GOT3 (cell line): ENCODE measurements around the gene PRDM2.

ENCODE experiments used
- DNase-seq: peaks from one replicate; lab custom pipeline; 2025; ENCODE audit warnings: mixed read lengths; lab: John Stamatoyannopoulos, UW

PRDM2 gene

GRCh38 chr1:13790290-13791030 lies 90.5 kb downstream of the PRDM2 start:
- no peak for DNase-seq

DNA sequence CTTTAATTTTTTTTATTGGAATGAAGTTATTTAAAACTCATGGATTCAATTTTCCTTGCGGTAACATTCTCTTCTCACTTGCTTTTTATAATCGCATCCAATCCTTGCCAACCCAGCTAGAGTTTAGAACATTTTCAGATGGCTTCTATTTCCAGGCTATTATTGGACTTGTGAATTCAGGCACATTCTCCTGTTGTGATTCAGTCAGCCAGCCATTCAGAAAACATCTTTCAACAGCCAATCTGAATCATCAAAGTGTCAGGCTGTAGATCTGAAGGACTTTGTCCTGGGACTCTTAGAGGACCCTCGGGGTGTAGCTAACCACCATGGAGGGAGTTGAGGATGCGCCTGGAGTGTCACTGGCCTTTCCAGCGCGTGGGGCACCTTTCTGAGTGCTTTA lies 92.4 kb downstream of the PRDM2 start:
- DNase-seq = no peak

DNA sequence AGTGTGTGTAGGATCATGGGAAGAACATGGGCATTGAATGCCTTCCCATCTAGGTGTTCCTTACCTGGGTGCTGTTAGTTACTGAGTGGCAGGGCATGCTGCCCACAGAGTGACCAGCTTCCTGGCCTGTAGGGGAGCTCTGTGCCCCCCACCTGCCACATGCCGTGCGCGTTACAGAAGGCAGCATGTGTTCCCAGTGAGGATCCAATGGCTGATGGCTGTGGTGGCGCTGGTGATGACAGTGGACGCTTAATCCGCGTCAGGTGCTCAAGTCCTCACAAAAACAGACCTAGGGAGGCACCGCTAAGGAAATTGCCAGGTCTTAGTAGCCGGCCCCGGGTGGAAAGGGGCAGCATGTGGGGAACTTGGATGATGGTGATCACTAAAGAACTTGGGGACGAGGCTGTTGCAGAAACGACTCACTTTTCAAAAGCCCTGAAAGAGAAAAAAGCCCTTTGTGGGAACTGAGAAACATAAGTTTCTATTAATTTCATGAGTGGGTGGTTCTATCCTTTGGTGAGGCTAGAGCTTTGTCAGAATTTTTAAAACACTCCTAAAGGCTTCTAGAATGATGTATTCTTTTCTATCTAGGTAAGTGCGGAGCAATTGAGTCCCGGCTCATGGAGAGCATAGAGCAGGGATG lies 93.2 kb downstream of the PRDM2 start:
- no peak for DNase-seq

DNA sequence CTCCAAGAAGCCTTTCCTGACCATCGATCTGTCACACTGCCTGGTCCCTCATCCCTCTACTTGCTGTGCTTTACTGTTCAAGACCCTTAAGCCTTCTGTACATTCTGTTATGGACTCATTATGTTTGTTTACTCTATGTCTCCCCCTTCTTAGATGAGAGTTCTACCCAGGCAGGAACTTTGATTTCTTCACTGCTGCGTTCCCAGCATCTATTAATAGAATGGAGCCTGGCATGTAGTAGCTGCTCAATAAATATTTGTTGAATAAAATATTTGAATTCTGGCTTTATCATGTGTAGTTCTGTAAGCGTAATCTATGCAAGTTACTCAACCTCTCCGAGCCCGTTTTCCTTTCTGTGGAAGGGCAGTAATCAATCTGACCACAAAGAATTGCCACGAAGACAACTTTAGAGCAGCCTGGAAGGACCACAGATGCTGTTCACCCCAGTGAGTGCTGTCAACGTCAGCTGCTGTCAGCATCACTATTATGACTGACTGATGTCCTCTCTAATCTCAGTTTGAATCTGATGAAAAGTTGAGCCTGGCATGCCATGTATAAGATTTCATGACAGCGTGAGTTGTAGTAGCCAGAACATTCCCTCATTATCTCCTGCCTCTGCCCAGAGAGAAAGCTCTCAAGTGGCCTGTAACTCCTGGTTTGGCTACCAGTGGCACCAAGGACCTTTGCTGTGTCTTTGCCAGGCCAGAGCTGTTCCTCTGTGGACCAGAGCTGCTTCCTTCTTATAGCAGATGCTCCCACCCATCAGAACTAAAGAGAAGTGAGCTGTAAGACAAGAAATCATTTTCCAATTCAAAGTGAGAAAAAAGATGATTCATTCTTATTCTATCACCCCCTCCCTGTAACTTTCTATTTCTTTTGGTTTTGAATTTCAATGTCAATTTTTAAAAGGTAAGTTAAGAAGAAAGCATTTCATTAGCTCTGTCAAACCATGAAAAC lies 94.5 kb downstream of the PRDM2 start:
- DNase-seq = no peak

DNA sequence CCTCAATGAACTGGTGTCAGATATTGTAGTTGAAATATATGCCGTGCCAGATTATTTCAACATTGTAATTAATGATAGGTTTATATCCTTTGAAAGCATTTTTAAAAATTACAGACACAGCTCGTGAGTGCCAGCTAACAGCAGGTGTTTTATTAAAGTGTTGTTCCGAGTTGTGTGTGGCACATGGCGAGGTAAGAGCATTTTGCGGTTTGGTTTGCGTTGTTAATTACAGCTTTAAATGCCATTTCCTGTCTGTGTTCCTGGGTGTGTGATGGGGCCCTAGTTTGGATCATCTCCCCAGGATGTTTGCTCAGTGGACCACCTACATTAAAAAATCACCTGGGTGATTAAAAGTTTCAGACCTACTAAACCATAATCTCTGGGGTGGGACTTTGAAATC lies 97.4 kb downstream of the PRDM2 start:
- no peak for DNase-seq

- DNase-seq = no peak
Observed at GRCh38 chr1:13798120-13798519, 98.1 kb downstream of the PRDM2 start.

DNA sequence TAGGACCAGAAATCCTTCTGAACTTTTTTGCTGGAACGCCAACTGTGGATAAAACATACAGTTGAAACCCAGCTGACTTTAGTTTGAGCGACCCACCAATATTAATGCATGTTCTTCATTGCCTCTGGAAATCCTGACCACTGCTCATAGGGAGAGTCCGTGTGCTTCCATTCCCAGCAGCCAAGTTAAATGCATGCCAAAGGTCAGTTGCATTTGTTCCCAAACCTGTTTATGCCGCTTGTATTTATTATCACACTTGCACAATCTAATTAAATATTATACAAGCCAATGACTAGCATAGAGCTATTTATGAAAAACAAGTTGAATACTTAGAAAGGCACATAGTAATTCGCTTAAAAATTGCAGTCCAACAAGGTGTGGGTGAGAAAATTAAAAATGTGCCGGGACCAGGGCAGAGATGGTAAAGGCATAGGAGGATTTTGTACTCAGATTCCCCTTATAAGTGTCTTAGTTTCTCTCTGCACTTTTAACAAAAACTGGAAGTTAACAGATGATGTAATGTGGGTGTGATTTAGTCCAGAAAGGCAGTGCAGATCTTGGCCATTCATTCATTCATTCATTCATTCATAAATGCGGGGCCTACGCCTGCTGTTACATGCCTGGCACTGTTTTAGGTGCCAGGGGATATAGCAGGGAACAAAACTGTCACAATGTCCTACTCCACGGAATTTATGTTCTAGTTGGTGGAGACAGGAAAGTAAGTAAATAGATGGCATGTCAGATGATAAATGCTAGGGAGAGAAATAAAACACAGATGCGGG lies 99.7 kb downstream of the PRDM2 start:
- no peak for DNase-seq

- DNase-seq = no peak
Observed at GRCh38 chr1:13801232-13801631, 101.2 kb downstream of the PRDM2 start.

GRCh38 chr1:13801655-13802486 lies 101.9 kb downstream of the PRDM2 start:
- DNase-seq = no peak

- DNase-seq = no peak
Observed at GRCh38 chr1:13802782-13803545, 103.0 kb downstream of the PRDM2 start.

GRCh38 chr1:13803546-13804239 lies 103.7 kb downstream of the PRDM2 start:
- DNase-seq = no peak

DNA sequence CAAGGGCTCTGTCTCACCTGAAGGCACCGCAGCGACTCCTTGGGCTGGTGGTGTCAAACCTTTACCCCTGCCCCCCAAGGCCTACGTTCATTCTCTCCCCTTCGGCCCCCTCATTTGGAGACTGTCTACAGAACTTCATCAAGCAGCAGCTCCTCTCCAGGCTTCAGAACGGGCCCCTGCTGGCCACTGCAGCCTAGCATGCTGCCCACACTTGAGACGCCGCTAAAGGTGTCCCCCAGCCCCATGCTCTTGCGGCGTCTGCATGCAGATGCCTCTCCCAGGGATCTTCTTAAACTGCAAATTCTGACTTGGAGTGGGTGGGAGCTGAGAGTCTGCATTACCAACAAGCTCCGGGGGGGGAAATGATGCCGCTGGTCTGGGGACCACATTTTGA lies 104.2 kb downstream of the PRDM2 start:
- DNase-seq = no peak

- DNase-seq = no peak
Observed at GRCh38 chr1:13805431-13805830, 105.4 kb downstream of the PRDM2 start.

DNA sequence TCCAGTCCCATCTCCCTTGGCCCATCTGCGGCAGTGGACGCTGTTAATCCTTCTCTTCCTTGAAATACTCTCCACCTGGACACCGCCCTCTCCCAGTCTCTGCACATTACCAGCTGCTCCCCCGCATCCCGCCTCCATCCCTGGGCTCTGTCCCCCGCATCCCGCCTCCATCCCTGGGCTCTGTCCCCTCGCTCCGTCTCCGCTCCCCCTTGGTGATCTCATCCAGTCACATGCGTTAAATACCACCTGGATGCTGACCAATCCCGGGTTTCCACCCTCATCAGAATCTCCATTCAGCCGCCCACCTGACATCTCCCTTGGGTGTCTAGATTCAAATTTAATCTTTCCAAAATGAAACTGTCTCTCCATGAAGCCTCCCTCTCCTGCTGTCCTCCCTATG lies 106.1 kb downstream of the PRDM2 start:
- no peak for DNase-seq

- no peak for DNase-seq
Observed at GRCh38 chr1:13807209-13807608, 107.2 kb downstream of the PRDM2 start.

GRCh38 chr1:13808729-13809131 lies 108.7 kb downstream of the PRDM2 start:
- DNase-seq = no peak

DNA sequence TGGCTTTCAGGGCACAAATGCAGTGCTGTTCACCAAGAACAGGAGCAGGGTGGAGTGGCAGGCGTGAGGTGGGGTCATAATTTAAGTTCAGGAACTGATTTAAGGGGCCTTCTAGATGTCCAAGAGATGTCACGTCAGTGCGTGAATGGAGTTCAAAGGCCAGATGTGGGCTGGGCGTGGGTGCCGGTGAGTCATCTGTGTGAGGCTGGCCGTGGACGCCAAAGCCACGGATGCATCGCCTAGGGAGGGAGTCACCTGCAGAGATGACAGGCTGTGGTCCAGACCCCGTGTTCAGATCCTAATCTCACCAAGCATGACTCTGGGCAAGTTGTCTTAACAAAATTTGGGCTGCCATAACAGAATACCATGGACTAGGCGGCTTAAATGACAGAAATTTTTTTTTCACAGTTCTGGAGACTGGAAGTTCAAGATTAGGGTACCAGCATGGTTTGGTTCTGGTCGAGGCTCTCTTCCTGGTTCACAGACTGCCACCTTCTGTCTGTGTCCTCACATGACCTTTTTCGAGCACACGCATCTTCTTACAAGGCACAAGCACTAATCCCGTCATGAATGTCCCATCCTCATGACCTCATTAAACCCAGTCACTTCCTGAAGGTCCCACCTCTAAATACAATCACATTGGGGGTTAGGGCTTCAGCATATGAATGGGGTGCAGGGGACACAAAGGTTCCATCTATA lies 109.6 kb downstream of the PRDM2 start:
- no peak for DNase-seq

DNA sequence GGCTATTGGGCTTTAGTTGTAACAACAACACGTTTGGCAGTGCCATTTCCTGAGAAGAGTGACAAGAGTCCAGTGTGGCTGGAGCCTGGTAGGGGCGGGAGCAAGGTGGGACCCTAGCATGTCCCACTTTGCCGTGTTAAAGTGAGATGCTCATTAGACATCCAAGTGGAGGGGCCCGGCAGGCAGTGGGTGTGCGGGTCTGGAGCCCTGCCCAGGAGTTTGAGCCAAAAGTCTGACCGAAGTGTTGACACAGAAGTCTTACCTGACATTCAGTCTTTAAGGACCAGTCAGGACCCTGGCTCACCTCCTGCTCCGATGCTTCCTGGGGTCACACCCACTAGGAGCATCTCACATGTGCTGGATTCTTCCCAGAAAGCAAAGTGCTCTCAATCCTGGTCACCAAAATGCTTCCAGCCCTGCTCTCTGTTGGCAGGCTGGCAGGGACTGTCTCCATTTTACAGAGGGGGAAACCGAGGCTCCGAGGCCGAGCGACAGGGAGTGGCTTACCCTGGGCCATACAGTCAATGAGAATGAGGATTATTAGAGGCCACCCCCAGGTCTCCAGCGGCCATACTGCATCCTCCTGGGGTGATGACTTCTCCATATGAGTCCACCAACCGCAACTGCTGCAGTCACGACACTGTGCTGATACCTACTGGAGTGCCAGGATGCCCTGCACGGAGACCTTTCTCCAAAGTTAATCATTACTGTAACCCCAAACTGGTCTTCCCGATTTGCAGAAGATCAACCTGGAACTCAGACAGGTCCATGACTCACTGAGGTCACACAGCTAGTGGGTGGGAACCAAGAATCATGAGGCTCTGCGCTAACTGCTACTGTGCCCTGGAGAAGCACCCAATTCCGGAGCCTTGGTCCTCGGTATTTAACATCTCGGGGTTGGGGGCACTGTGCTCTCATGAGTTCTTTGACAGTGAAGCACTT lies 112.7 kb downstream of the PRDM2 start:
- no peak for DNase-seq
